ENCODE data around the gene ICE2.
"Not testable (repeated sequence)": the region's sequence is repeated elsewhere in the genome, so short reads cannot be mapped to it uniquely, and the experiment has no call there.

ICE2 gene

DNA sequence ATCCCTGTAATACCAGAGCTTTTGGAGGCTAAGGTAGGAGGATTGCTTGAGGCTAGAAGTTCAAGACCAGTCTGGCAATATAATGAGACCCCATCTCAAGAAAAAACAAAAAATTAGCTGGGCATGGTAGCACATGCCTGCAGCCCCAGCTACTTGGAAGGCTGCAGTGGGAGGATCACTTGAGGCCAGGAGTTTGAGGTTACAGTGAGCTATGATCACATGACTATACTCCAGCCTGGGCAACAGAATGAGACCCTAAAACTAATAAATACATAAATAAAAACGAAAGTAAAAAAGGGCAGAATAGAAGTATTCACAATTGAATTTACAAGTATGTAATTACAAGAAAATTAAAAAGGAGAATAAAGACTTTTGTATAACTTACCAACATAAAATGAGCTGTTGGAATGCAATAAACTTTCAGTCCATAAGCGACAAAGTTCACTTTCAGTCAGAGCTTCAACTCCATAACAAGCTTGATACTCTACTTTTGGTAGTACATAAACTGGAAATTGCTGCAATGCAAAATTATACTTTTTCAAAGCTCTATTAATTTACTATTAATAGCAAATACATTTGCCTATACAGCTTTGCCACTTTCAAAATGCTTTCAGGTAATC is 36.8 kb downstream of the ICE2 start:
- peak; percentile 6 for DNase-seq

DNA sequence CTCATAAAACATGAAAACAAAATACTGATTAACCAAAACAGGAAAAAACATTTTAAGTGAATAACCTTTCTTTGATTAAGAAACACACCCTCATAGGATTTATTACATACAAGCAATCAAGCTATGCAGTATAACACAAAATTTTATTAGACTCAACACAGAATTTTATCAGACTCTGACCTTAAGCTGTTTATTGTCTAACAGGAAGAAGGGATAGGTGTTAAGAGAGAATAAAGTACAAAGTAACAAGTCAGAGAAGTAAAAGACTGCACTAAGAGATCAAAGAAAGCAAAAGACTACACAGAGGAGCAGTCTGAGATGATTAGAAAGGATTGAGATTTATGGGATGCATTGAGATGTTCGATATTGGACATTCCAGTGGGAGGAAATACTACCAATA is 37.6 kb downstream of the ICE2 start:
- DNase-seq: no peak

DNA sequence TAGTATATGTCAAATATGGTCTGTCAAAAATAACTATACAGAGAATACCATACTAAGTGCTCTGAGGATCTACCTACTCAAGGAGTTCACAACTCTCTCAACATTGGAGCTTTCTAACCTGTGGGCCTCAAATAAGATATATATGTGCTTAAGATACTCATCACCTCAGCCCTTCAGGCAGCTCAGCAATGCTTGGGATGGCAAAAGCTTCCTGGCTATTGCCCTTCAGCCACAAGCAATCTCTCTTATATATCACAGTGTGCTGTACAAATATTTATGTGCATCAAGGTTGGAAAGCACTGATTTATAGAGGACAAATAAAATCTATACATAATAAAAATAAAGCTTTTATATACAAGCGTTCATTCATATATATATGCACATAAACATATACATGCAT is 40.3 kb downstream of the ICE2 start:
- no peak for DNase-seq

DNA sequence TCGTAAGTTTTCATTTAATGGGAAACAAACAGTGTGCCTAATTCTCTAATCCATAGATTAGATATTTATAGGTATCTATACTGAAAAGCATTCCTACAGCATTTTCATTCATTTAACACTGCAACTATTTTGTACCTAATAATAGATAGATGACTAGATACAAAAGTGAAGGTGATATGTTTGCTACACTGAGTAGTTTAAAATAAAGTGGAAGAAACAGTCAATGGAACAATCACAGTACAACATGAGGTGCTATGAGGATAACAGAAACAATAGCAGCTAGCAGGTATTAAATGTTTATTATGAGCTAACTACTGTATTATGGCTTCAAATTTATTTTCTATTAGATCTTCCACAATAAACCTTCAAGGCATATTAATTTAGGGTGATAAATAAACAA is 50.0 kb downstream of the ICE2 start:
- DNase-seq: no peak

DNA sequence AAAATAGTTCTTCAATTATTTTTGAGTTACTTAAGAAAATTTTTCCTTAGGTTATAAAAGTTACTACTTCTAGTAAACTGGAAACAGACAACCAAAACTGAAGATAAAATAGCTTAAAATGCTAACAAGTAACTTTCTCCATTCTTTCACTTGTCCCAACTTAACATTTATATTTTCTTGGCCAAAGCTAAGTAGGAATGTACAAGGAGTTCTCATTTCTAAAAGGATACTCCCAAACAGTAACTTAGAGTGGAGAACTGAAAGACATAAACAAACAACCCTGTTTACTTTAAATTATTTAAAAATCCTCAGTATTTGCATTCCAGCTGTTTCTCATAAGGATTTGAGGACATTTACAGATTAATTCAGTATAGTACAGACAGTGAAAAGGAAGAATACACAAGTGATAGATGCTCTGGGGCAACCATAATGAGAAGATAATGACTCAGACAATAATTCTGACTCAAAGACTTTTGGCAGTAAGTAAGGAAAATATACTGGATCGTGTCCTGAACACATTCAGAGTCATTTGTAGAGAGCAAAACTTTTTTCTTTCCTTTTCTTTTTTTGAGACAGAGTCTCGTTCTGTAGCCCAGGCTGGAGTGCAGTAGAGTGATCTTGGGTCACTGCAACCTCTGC is 52.0 kb downstream of the ICE2 start:
- no peak for DNase-seq

DNA sequence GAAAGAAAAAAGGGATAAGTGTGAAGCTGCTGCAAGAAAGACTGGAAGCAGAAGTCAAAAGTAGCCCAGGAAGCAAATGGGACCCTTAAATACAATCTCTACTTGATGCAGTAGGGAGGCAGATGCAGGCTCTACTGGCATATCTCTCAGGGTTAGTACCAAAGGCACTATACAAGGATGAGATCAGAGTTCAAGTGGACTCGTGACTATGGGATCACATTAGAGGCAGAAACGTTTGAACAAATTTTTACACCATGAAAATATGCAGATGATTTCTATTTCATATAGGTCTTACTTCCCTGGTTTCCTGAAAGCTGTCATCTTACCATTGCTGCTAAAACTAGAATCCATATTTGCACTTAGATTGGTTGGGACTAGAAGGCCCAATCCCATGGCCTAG is 53.5 kb downstream of the ICE2 start:
- no peak for DNase-seq

DNA sequence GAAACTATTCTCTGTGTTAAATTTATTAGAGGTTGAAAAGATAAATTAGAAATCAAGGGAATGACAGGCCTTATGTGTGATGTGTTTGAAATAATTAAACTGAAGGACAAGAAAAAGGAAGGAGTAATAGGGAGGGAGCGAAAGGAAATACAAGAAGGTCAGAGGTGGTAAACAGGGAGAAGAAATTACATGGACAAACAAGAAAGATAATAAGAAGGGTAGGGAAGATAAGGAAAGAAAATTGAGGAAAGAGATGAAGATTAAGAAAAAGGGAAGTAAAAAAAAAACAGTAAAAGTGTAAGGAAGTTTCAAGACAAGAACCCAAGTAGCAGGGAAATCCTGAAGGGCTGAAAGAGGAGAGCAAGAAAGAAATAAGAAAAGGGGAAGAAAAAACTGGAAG is 54.9 kb downstream of the ICE2 start:
- peak; percentile 39 for DNase-seq

DNA sequence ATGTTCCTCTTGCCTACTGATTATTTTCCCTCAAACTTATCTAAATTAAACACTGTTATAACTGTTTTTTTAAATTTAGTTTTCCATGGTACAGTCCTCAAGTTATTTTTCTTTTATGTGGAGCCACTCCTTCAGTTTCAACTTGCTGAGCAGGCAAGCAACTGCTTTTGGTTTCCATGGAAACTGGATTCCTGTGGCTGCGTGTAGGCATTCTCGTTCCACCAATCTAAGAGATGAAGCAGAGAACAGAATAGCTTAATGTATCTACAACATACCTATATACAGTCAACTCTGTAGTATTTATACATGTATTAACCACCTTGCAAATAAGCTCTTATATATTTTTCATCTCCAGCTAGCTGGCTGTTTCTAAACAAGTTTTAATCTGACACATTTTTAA is 55.4 kb downstream of the ICE2 start:
- peak; percentile 29 for DNase-seq

DNA sequence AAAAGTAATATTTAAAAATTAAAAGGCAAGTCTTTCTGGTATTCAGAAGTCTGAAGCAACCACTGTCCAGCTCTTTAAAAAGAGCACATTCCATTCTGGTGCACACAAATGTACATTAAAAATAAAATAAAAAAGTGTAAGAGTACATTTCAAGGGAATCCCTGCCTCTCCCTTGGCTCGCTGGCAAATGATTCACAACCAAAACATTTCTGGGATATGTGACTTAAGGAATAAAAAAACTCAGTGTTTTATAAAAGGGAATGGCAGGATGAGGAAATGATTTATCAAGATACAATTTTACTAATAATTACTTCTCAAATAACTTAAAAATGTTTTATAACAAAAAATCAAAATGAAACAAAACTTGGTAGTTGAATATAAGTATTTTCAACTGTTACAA is 57.4 kb downstream of the ICE2 start:
- no peak for DNase-seq

DNA sequence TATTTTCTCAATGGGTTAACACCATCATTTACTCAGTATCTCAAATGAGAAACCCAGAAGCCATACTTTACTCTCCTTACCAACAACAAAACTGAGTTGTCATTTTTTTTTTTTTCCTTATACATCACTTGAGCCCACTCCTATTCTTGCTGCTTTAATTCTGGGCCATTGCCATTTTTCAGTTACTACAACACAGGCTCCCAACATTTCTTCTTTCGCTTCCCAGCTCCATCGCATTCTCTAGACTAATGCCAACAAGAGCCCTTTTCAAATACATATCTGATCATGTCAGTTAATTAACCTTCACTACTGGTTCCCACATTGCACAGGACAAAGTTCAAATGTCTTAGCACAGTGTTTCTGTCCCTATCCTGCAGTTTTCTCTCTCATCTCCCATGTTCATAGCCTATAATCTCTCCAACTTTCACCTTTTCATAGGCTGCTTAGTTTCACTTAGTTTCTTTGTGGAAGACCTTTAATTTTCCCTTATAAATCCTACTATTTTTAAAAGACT is 58.7 kb downstream of the ICE2 start:
- no peak for DNase-seq

DNA sequence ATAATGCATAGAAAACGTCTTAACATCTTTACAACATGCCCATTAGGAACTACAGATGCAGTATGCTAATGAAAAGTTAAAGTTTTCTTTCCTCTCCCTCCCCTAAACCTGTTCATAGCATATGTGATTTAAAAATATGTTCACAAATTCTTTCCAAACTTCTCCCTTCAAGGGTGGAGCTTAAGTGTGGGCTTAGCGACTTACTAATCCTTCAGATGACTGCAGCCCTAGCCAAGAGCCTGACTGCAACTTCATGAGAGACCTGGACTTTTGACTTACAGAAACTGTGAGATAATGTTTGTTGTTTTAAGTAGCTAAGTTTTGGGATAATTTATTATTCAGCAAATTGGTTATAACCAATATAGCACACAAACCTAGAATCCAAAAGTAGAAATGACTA is 59.2 kb downstream of the ICE2 start:
- DNase-seq: no peak

DNA sequence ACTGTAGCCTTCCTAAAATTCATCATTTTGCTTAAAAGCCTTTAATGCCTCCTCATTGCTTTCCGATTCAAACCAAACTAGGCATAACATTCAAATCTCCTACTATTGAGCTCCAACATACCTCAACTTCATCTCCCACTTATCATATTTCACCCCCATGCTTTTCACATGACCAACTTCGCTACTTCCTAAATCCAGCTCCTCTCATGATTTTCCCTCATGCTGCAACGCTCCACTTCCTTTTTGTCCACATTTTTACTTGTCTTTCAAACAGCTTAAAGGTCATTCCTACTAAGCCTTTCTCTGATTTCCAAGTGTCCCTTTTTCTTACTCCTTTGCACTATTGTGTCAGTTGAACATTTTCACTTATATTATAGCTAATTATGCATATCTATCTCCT is 60.8 kb downstream of the ICE2 start:
- DNase-seq: no peak

DNA sequence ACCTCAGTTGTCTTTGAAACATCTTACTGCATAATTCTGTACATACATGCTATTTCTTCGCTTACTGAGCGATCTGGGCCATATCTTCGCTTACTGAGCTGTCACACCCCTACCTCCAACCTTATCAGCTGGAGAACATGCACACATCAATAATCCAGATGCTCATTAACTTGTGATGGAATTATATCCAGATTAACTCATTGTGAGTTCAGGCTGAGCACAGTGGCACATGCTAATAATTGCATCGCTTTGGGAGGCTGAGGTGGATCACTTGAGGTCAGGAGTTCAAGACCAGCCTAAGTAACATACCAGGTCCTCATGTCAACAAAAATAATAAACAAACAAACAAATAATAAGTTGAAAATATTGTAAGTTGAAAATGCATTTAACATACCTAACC is 61.8 kb downstream of the ICE2 start:
- no peak for DNase-seq

DNA sequence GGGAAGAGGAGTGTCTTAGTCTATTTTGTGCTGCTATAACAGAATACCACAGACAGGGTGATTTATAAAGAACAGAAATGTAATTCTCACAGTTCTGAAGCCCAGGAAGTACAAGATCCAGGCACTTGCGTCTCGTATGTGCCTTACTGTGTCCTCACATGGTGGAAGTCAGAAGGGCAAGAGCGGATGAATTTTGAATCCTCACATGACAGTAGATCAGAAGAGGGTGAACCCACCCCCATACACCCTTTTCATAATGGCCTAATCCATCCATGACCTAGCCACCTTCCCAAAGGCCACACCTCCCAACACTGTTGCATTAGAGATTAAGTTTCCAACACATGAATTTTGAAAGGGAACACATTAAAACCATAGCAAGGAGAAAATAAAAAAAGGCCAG is 62.5 kb downstream of the ICE2 start:
- DNase-seq: no peak

DNA sequence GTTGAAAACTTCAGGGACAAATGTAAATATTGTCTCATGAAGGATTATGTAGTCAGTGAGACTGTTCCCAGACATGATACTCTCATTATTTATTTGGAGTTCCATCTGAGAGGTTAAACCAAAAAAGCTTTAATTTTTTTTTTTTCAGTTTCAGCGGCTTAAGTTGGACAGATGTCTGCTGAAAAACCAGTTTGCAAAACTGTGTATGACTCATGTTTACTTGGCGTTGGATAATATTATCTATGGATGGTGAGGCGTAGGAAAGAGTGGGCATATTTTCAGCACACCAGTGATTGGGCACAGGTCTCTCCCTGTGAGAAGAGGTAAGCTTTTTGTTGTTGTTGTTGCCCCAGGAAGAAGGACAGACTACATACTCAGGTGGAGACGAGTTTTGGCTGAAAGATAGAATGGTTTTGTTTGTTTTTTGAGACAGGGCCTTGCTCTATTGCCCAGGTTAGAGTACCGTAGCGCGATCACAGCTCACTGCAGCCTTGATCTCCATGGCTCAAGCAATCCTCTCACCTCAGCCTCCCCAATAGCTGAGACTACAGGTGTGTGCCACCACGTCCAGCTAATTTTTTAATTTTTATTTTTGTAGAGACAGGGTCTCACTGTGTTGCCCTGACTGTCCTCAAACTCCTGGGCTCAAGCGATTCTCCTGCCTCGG is 64.8 kb downstream of the ICE2 start:
- DNase-seq: no peak

DNA sequence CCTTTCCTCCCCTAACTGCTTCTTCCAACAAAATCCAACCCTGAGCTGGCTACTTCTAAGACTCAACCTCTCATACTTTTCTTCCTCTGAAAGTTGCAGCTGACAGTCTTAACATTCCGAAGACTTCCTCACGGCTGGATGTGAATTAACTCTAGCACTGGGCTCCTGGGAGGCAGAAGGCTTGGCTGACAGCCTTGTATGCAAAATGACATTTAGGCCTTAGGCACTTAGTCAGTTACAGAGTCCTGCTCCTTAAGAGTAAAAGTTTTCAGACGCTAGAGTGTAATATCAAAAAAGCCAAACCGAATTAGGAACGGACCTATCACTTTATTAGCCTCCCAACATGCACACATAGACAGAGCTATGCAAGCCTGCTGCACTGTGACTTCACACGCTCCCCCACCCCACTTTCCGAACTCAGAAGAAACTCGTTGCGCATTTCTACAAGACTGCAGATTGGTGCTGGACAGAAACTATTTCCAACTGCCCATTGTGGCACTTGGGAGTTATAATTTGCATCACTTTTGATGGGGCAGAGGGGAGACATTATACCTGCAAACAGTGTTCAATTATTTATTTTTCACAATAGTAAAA is 65.6 kb downstream of the ICE2 start:
- no peak for DNase-seq

DNA sequence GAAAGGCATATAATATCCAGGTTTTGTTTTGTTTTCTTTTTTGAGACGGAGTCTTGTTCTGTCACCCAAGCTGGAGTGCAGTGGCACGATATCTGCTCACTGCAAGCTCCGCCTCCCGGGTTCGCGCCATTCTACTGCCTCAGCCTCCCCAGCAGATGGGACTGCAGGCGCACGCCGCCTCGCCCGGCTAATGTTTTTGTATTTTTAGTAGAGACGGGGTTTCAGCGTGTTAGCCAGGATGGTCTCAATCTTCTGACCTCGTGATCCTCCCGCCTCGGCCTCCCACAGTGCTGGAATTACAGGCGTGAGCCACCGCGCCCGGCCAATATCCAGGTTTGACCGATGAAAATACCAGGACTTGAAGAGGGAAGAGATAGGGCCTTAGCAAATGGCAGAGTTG is 66.1 kb downstream of the ICE2 start:
- not testable (repeated sequence) for DNase-seq

DNA sequence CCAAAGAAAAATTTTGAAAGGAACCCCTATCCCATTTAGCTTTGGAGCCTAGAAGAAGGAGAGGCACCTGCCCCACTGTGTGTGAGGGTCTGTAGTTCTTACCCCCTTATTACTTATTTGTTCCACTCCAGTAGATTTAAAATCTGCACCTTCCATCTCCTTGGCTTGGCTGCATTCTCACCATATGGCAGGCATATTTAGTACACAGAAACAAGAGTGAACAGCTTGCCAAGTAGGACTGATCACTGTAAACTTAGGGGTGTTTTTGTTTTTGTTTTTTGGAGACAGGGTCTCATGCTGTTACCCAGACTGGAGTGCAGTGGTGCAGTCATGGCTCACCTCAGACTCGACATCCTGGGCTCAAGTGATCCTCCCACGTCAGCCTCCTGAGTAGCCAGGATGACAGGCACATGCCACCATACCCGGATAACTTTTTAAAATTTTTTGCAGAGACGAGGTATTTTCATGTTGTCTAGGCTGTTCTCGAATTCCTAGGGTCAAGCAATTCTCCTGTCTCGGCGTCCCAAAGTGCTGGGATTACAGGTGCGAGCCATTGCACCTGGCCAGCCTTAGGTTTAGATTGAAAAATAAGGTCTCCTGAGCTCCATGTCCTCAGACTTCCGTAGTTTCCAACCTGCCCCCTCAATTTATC is 67.0 kb downstream of the ICE2 start:
- no peak for DNase-seq

DNA sequence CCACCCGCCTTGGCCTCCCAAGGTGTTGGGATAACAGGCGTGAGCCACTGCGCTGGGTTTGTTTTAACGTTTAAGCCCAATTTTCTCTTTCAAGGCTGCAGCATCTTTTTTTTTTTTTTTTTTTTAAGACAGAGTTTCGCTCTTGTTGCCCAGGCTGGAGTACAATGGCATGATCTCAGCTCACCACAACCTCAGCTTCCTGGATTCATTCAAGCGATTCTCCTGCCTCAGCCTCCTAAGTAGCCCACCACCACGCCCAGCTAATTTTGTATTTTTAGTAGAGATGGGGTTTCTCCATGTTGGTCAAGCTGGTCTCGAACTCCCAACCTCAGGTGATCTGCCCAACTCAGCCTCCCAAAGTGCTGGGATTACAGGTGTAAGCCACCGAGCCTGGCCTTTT is 68.6 kb downstream of the ICE2 start:
- not testable (repeated sequence) for DNase-seq

DNA sequence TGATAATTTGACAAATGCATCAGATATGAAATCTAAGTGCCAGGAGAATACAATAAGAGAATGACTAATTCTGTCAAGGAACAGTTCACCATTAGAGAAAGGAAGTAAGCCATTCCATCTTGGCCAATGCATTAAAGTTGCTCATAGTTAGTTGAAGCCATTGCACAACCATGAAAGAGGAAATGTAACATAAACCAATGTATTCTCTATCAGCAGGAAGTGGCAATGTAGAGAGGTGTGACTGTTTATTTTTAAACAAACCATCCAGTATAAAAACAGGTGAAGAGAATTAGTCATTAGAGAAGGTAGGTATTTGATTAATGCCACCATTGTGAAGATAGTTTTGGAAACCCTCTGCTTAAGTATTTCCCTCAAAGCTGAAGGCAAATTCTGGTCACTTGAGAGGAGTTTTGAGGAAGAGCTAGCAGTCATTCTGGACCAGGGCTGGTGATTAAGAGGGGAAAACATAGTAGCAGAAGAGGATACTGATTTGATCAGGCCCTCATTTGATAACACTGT is 70.4 kb downstream of the ICE2 start:
- peak; percentile 68 for DNase-seq

DNA sequence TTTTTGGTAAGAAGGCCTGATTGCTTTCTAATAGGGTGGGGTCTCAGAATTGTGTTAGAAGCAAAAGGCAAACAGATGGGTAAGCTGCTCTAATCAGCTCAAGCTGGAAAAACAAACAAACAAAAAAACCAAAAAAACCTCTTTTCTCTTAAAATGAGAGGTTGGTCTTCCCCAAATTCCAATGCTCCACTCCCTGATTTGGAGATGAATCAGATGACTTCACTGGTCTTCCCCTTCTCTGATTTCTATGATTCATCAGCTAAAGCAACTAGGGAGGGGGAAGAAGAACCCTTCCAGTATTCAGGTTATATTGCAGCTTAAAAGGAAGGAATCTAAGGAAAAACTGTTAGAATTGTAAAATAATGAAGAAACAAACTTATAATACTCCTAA is 71.5 kb downstream of the ICE2 start:
- no peak for DNase-seq

DNA sequence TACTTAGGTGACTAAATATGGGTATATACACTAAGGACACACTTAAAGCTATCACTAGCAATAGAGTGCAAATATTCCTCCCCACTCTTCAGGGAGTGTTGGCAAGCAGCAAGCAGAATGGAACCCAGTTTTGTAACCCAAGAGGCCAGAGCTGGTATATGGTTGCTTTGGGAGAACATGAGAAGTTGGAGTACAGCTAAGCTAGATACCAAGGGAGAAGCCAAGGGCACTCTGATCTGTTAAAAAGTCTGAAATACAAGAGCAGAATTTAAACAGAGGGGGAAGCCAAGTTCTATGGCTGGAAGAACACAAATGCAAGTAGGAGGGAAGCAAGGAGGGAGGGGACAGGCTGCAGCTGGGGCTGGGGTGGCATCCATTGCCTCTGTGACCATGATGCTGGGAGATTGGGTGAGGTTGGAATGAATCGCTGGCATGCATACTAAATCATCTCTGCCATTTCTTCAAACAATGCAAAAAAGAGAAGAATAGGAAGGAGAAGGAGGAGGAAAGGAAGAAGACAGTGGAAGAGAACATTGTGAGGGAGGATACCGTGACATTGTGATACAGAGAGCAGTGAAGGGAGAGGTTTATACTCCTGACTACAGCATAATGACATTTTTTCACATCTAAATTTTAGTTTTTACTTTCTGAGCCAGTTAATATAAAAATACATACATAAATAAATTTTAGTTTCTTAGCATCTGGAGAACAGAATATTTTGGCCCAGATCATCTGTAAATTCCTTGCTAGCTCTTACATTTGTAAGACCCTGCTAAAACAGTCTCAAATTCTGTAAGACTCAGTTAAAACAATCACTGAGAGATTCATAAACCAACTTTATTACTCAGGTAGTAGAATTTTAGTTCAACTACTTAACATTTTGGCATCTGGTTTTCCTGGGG is 72.2 kb downstream of the ICE2 start:
- no peak for DNase-seq

All from OCI-M1 (cell line).